Progenitor cell of endocrine pancreas (in vitro differentiated cells): Measurements from ENCODE around the gene PCDHGA8. TPM values are rescaled to one million over a fixed set of nuclear protein-coding genes. Genes with fewer than 3 reads are reported as not detected.
"Not testable (repeated sequence)": the region's sequence is repeated elsewhere in the genome, so short reads cannot be mapped to it uniquely, and the experiment has no call there.

Source experiments
- DNase-seq: peaks from one replicate; pipeline ENCODE4 v3.0.0; 2021; ENCODE audit warnings: low spot score; ENCODE audit not compliant: unreplicated experiment
- H3K27ac Mint-ChIP-seq: 2 replicates; pipeline ENCODE4 v1.8.0; 2021; ENCODE audit warnings: mild to moderate bottlenecking, moderate library complexity, mixed read lengths
- H3K27me3 Mint-ChIP-seq: 2 replicates; pipeline ENCODE4 v1.8.0; 2021; ENCODE audit warnings: mixed read lengths
- H3K36me3 Mint-ChIP-seq: 2 replicates; pipeline ENCODE4 v1.8.0; 2022; ENCODE audit warnings: mixed read lengths; ENCODE audit not compliant: insufficient read depth
- H3K4me1 Mint-ChIP-seq: 2 replicates; pipeline ENCODE4 v1.8.0; 2021; ENCODE audit warnings: low read depth, mixed read lengths
- H3K4me3 Mint-ChIP-seq: 2 replicates; pipeline ENCODE4 v1.8.0; 2021; ENCODE audit warnings: low read depth, mild to moderate bottlenecking, moderate library complexity, mixed read lengths
- H3K9me3 Mint-ChIP-seq: 2 replicates; pipeline ENCODE4 v1.8.0; 2021; ENCODE audit warnings: low read depth, mixed read lengths
- CTCF ChIP-seq: fragments of 200-600 bp; sonication (generic); IDR thresholded peaks from one replicate; pipeline ENCODE4 v1.5.0; 2021; ENCODE audit warnings: antibody characterized with exemption, mild to moderate bottlenecking; ENCODE audit not compliant: unreplicated experiment
- total RNA-seq: library from RNA; stranded (reverse); gene quantifications from 2 replicates; pipeline ENCODE4 v1.2.1, GENCODE V29; 2021

Gene PCDHGA8
- total RNA-seq, 1 donor from 2014 or later: 1.5 TPM

- H3K36me3 Mint-ChIP-seq: peaks cover 43% of the 10 kb centered on the region
- H3K4me1 Mint-ChIP-seq, DNase-seq, H3K27ac Mint-ChIP-seq, H3K4me3 Mint-ChIP-seq, H3K27me3 Mint-ChIP-seq: not testable (repeated sequence)
- peaks cover 45% of the 10 kb centered on the region for H3K9me3 Mint-ChIP-seq
Measured at GRCh38 chr5:141397756-141398551, 5.5 kb downstream of the PCDHGA8 start, which contains the start of gene PCDHGB5. PCDHGB5 (plus strand) TSS chr5:141397947; CDS start chr5:141398128, 181 bp downstream.

GRCh38 chr5:141398608-141399007 is 6.2 kb downstream of the PCDHGA8 start:
- Mint-ChIP-seq H3K9me3 (peaks cover 46% of the 10 kb centered on the region), H3K27ac (no peak overlapping the region), H3K4me3 (no peak overlapping the region), H3K36me3 (peaks cover 42% of the 10 kb centered on the region), H3K4me1 (no peaks in the 10 kb centered on the region), H3K27me3 (no peaks in the 10 kb centered on the region)
- DNase-seq: no peak
- no peak for TF ChIP-seq CTCF

- H3K9me3 Mint-ChIP-seq: peaks cover 48% of the 10 kb centered on the region
- peaks cover 41% of the 10 kb centered on the region for H3K36me3 Mint-ChIP-seq
- peak overlapping the region; percentile 37 for H3K4me3 Mint-ChIP-seq
- DNase-seq: no peak
- H3K27me3 Mint-ChIP-seq: no peaks in the 10 kb centered on the region
- TF ChIP-seq CTCF: no peak
- no peaks in the 10 kb centered on the region for H3K4me1 Mint-ChIP-seq
- H3K27ac Mint-ChIP-seq: peak overlapping the region; percentile 79
Measured at GRCh38 chr5:141399555-141400258, 7.3 kb downstream of the PCDHGA8 start.

GRCh38 chr5:141402553-141403243 is 10.3 kb downstream of the PCDHGA8 start, which contains the start of gene PCDHGA9:
PCDHGA9 (plus strand) TSS chr5:141402778; CDS start chr5:141402953, 175 bp downstream.
- DNase-seq: no peak
- TF ChIP-seq CTCF: no peak
- H3K4me3 Mint-ChIP-seq: no peak within 1 kb of the TSS
- H3K27ac Mint-ChIP-seq: no peak within 1 kb of the TSS
- no peaks in the 10 kb centered on the region for H3K4me1 Mint-ChIP-seq
- H3K27me3 Mint-ChIP-seq: no peaks in the 10 kb centered on the region
- H3K36me3 Mint-ChIP-seq: peaks cover 41% of the 10 kb centered on the region
- peaks cover 45% of the 10 kb centered on the region for H3K9me3 Mint-ChIP-seq

GRCh38 chr5:141403387-141403786 is 11.0 kb downstream of the PCDHGA8 start:
- no peak for DNase-seq
- no peak overlapping the region for H3K4me3 Mint-ChIP-seq
- TF ChIP-seq CTCF: no peak
- H3K9me3 Mint-ChIP-seq: peaks cover 48% of the 10 kb centered on the region
- H3K27me3 Mint-ChIP-seq: no peaks in the 10 kb centered on the region
- peaks cover 2% of the 10 kb centered on the region for H3K4me1 Mint-ChIP-seq
- no peak overlapping the region for H3K27ac Mint-ChIP-seq
- peaks cover 45% of the 10 kb centered on the region for H3K36me3 Mint-ChIP-seq
